HepG2 (cell line): ENCODE data around the gene ZNF764. TPM values are rescaled to one million over a fixed set of nuclear protein-coding genes. Genes with fewer than 3 reads are reported as not detected.

Experiments used
- CBX1 ChIP-seq: IDR thresholded peaks from one replicate; pipeline ENCODE4 v1.6.1; 2016; ENCODE audit warnings: antibody characterized with exemption, low read depth
- GABPA ChIP-seq, 2 experiments: IDR thresholded peaks; 2 replicates each; pipeline ENCODE4 v1.6.1; 2011 to 2016; ENCODE audit warnings: low read depth in 2 of 2, low read length in 1 of 2, missing biosample characterization in 1 of 2, missing genetic modification characterization in 1 of 2
- GRHL1 ChIP-seq: sonication (generic); formaldehyde crosslinking; conservative IDR thresholded peaks from 2 replicates; pipeline ENCODE4 v1.8.0; 2022; ENCODE audit warnings: missing genetic modification reagents
- MATR3 ChIP-seq: sonication (generic); formaldehyde crosslinking; IDR thresholded peaks from 2 replicates; pipeline ENCODE4 v1.4.0; 2020; ENCODE audit warnings: missing genetic modification reagents
- NR2C2 ChIP-seq: sonication (generic); formaldehyde crosslinking; IDR thresholded peaks from 2 replicates; pipeline ENCODE4 v1.4.0; 2020; ENCODE audit warnings: missing genetic modification reagents, mild to moderate bottlenecking, moderate library complexity, borderline replicate concordance
- PBX2 ChIP-seq: IDR thresholded peaks from 2 replicates; pipeline ENCODE4 v1.6.1; 2016; ENCODE audit warnings: control low read depth
- PHB2 ChIP-seq: fragments of 450-650 bp; IDR thresholded peaks from 2 replicates; pipeline ENCODE4 v1.6.1; 2018; ENCODE audit not compliant: partially characterized antibody
- RAD51 ChIP-seq: fragments of 450-650 bp; IDR thresholded peaks from 2 replicates; pipeline ENCODE4 v1.6.1; 2016; ENCODE audit warnings: borderline replicate concordance
- ZNF235 ChIP-seq: sonication (generic); formaldehyde crosslinking; IDR thresholded peaks from 2 replicates; pipeline ENCODE4 v1.8.1; 2023; ENCODE audit warnings: mild to moderate bottlenecking, missing genetic modification reagents, borderline replicate concordance
- ZNF280D ChIP-seq: sonication (generic); formaldehyde crosslinking; IDR thresholded peaks from 2 replicates; pipeline ENCODE4 v1.5.1; 2020; ENCODE audit warnings: mild to moderate bottlenecking, missing genetic modification reagents
- ZNF460 ChIP-seq: sonication (generic); formaldehyde crosslinking; IDR thresholded peaks from 2 replicates; pipeline ENCODE4 v1.5.1; 2020; ENCODE audit warnings: missing genetic modification reagents, mild to moderate bottlenecking, borderline replicate concordance
- ZNF513 ChIP-seq: sonication (generic); formaldehyde crosslinking; conservative IDR thresholded peaks from 2 replicates; pipeline ENCODE4 v1.5.0; 2020; ENCODE audit warnings: missing genetic modification reagents
- ZNF530 ChIP-seq: sonication (generic); formaldehyde crosslinking; IDR thresholded peaks from 2 replicates; pipeline ENCODE4 v1.5.0; 2020; ENCODE audit warnings: low read depth, mild to moderate bottlenecking, missing genetic modification reagents
- ZNF570 ChIP-seq: sonication (generic); formaldehyde crosslinking; IDR thresholded peaks from 2 replicates; pipeline ENCODE4 v1.4.0; 2020; ENCODE audit warnings: mild to moderate bottlenecking, missing genetic modification reagents, borderline replicate concordance
- ZNF574 ChIP-seq: sonication (generic); formaldehyde crosslinking; IDR thresholded peaks from 2 replicates; pipeline ENCODE4 v1.4.0; 2020; ENCODE audit warnings: missing genetic modification reagents
- ZNF629 ChIP-seq: sonication (generic); formaldehyde crosslinking; conservative IDR thresholded peaks from 2 replicates; pipeline ENCODE4 v1.5.0; 2020; ENCODE audit warnings: missing genetic modification reagents
- ZNF724P ChIP-seq: sonication (generic); formaldehyde crosslinking; IDR thresholded peaks from 2 replicates; pipeline ENCODE4 v1.8.0; 2022; ENCODE audit warnings: missing genetic modification reagents, borderline replicate concordance
- ZNF768 ChIP-seq: sonication (generic); formaldehyde crosslinking; IDR thresholded peaks from 2 replicates; pipeline ENCODE4 v1.4.0; 2020; ENCODE audit warnings: missing genetic modification reagents
- ZNF777 ChIP-seq: sonication (generic); formaldehyde crosslinking; IDR thresholded peaks from 2 replicates; pipeline ENCODE4 v1.4.0; 2020; ENCODE audit warnings: missing genetic modification reagents
- ZNF782 ChIP-seq: sonication (generic); formaldehyde crosslinking; IDR thresholded peaks from 2 replicates; pipeline ENCODE4 v1.4.0; 2020; ENCODE audit warnings: missing genetic modification reagents, mild to moderate bottlenecking, borderline replicate concordance
- polyA plus RNA-seq, 8 experiments: library from polyadenylated mRNA; depleted of rRNA in 3 of 8; stranded (reverse) in 7 of 8; unstranded in 1 of 8; fragments of >200 nt; fragmentation: Illumina TruSeq in 4 of 8; extraction: Trizol in 4 of 8; gene quantifications; 2 replicates each; pipeline versions ENCODE4 v1.2.1 to v1.2.3, GENCODE V29; 2011 to 2016; ENCODE audit warnings: low read depth in 4 of 8, missing spikeins in 1 of 8, mixed read lengths in 1 of 8; ENCODE audit not compliant: insufficient read depth in 1 of 8
- total RNA-seq, 5 experiments: library from RNA; depleted of rRNA; stranded (reverse); fragments of >200 nt; fragmentation: Illumina TruSeq; extraction: Trizol; gene quantifications; 2 replicates each; pipeline ENCODE4 v1.2.3, GENCODE V29; 2016; ENCODE audit warnings: low read depth in 1 of 5

ZNF764 gene
- total and polyA plus RNA-seq, 2 of the 13 experiments (the other 11 are each of a cell fraction or from before 2014, with no cell fraction given): 4.1 to 9.1 TPM

- TF ChIP-seq ZNF530 (CRISPR knock-in tag) (no peak), ZNF629 (CRISPR knock-in tag) (no peak), ZNF724P (CRISPR knock-in tag) (no peak), ZNF782 (CRISPR knock-in tag) (0 out of 2 replicates have a peak, but pooled peaks have one; percentile 83), RAD51 (no peak), ZNF777 (no peak; the same call in 1 of the 2 replicates), ZNF460 (CRISPR knock-in tag) (no peak), NR2C2 (CRISPR knock-in tag) (no peak), PBX2 (CRISPR knock-in tag) (no peak), MATR3 (CRISPR knock-in tag) (no peak), ZNF574 (CRISPR knock-in tag) (peak; percentile 92), ZNF570 (CRISPR knock-in tag) (no peak), ZNF768 (CRISPR knock-in tag) (peak; percentile 64; the same call in 1 of the 2 replicates), ZNF513 (CRISPR knock-in tag) (no peak), GRHL1 (CRISPR knock-in tag) (no peak), PHB2 (no peak), ZNF235 (CRISPR knock-in tag) (no peak), GABPA (IDR thresholded peaks at IDR 0.05; ENCODE audit: low read depth, low read length) (no peak), GABPA (CRISPR knock-in tag; IDR thresholded peaks at IDR 0.05; ENCODE audit: low read depth) (no peak), CBX1 (no peak), ZNF280D (CRISPR knock-in tag) (peak; percentile 88; the same call in 1 of the 2 replicates)
Observed at GRCh38 chr16:30535777-30536190, 22.4 kb downstream of the ZNF764 start (continued).
